MM.1S (cell line): ENCODE results near the gene SEC24D.

Source experiments
- EZH2phosphoT487 ChIP-seq: fragments of 300-600 bp; sonication (generic); IDR thresholded peaks from 2 replicates; pipeline ENCODE4 v1.6.1; 2018; ENCODE audit warnings: antibody characterized with exemption, low read length
- TF ChIP-seq, protein P1 (sequence below): fragments of 300-600 bp; sonication (generic); IDR thresholded peaks from 2 replicates; pipeline ENCODE4 v1.5.1; 2016; ENCODE audit warnings: antibody characterized with exemption, low read length, mixed read lengths

DNA sequence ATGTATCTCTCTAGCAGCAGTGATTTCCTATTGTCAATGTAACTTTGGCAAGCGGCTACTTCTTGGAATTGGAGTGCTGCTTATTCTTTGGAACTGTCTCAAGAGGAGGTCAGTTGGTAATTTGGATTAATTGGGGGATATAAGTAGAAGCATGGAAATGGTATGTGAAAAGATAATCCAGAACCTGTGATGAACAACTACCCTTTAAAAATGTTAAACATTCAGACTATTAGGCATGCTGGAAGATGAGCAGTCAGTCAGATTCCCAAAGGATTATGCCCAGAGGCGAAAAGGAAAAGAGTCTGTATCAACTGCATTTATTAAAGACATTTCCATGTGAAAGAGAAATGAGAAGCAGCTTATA lies 62.5 kb downstream of the SEC24D start:
- TF ChIP-seq, protein P1, sequence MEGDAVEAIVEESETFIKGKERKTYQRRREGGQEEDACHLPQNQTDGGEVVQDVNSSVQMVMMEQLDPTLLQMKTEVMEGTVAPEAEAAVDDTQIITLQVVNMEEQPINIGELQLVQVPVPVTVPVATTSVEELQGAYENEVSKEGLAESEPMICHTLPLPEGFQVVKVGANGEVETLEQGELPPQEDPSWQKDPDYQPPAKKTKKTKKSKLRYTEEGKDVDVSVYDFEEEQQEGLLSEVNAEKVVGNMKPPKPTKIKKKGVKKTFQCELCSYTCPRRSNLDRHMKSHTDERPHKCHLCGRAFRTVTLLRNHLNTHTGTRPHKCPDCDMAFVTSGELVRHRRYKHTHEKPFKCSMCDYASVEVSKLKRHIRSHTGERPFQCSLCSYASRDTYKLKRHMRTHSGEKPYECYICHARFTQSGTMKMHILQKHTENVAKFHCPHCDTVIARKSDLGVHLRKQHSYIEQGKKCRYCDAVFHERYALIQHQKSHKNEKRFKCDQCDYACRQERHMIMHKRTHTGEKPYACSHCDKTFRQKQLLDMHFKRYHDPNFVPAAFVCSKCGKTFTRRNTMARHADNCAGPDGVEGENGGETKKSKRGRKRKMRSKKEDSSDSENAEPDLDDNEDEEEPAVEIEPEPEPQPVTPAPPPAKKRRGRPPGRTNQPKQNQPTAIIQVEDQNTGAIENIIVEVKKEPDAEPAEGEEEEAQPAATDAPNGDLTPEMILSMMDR: no peak
- TF ChIP-seq EZH2phosphoT487: no peak
